ENCODE results near the gene ADK. TPM values are rescaled to one million over a fixed set of nuclear protein-coding genes. Genes with fewer than 3 reads are reported as not detected.

The ADK gene
- total RNA-seq, 1 donor from 2014 or later: 47.0 TPM

GRCh38 chr10:74706966-74707365 is 555.9 kb downstream of the ADK start:
- Mint-ChIP-seq H3K4me3 (ENCODE audit: unreplicated experiment) (no peak overlapping the region), H3K27ac (ENCODE audit: unreplicated experiment) (no peak overlapping the region), H3K4me1 (ENCODE audit: unreplicated experiment) (peaks cover 10% of the 10 kb centered on the region), H3K9me3 (ENCODE audit: unreplicated experiment) (peaks cover 5% of the 10 kb centered on the region), H3K36me3 (ENCODE audit: unreplicated experiment) (peaks cover 17% of the 10 kb centered on the region), H3K27me3 (ENCODE audit: unreplicated experiment) (no peaks in the 10 kb centered on the region)
- TF ChIP-seq CTCF (IDR thresholded peaks at IDR 0.05): no peak
- no peak for DNase-seq (ENCODE audit: extremely low spot score, unreplicated experiment)

GRCh38 chr10:74708246-74708645 is 557.2 kb downstream of the ADK start:
- Mint-ChIP-seq H3K36me3 (ENCODE audit: unreplicated experiment) (peaks cover 22% of the 10 kb centered on the region), H3K4me1 (ENCODE audit: unreplicated experiment) (peaks cover 10% of the 10 kb centered on the region), H3K9me3 (ENCODE audit: unreplicated experiment) (peaks cover 10% of the 10 kb centered on the region), H3K27ac (ENCODE audit: unreplicated experiment) (no peak overlapping the region), H3K27me3 (ENCODE audit: unreplicated experiment) (no peaks in the 10 kb centered on the region), H3K4me3 (ENCODE audit: unreplicated experiment) (no peak overlapping the region)
- TF ChIP-seq CTCF (IDR thresholded peaks at IDR 0.05): no peak
- DNase-seq (ENCODE audit: extremely low spot score, unreplicated experiment): no peak

- Mint-ChIP-seq H3K27me3 (ENCODE audit: unreplicated experiment) (no peaks in the 10 kb centered on the region), H3K4me3 (ENCODE audit: unreplicated experiment) (no peak overlapping the region), H3K27ac (ENCODE audit: unreplicated experiment) (no peak overlapping the region), H3K9me3 (ENCODE audit: unreplicated experiment) (peaks cover 52% of the 10 kb centered on the region), H3K4me1 (ENCODE audit: unreplicated experiment) (no peaks in the 10 kb centered on the region), H3K36me3 (ENCODE audit: unreplicated experiment) (peaks cover 41% of the 10 kb centered on the region)
- DNase-seq (ENCODE audit: extremely low spot score, unreplicated experiment): no peak
- TF ChIP-seq CTCF (IDR thresholded peaks at IDR 0.05): no peak
These were observed 567.2 kb downstream of the ADK start for GRCh38 chr10:74718208-74718607.

GRCh38 chr10:74728225-74728624 is 577.2 kb downstream of the ADK start:
- Mint-ChIP-seq H3K9me3 (ENCODE audit: unreplicated experiment) (peaks cover 18% of the 10 kb centered on the region), H3K27me3 (ENCODE audit: unreplicated experiment) (no peaks in the 10 kb centered on the region), H3K27ac (ENCODE audit: unreplicated experiment) (no peak overlapping the region), H3K36me3 (ENCODE audit: unreplicated experiment) (peaks cover 8% of the 10 kb centered on the region), H3K4me1 (ENCODE audit: unreplicated experiment) (no peaks in the 10 kb centered on the region), H3K4me3 (ENCODE audit: unreplicated experiment) (no peak overlapping the region)
- DNase-seq (ENCODE audit: extremely low spot score, unreplicated experiment): no peak
- TF ChIP-seq CTCF (IDR thresholded peaks at IDR 0.05): no peak

- Mint-ChIP-seq H3K27ac (ENCODE audit: unreplicated experiment) (no peak overlapping the region), H3K4me1 (ENCODE audit: unreplicated experiment) (no peaks in the 10 kb centered on the region), H3K27me3 (ENCODE audit: unreplicated experiment) (no peaks in the 10 kb centered on the region), H3K4me3 (ENCODE audit: unreplicated experiment) (no peak overlapping the region), H3K36me3 (ENCODE audit: unreplicated experiment) (peaks cover 3% of the 10 kb centered on the region), H3K9me3 (ENCODE audit: unreplicated experiment) (peaks cover 15% of the 10 kb centered on the region)
- TF ChIP-seq CTCF (IDR thresholded peaks at IDR 0.05): no peak
- DNase-seq (ENCODE audit: extremely low spot score, unreplicated experiment): no peak
These were observed 579.2 kb downstream of the ADK start for GRCh38 chr10:74730246-74730645.
